Activated gamma-delta T cell treated with Interleukin-2 at 50 U/mL for 16 hours (primary cell): ENCODE data around the gene RAF1.

Source experiments
- DNase-seq: peaks from one replicate; pipeline ENCODE4 v3.0.0-alpha.2; 2020

The RAF1 gene

GRCh38 chr3:12588039-12589009, 75.6 kb downstream of the RAF1 start:
- no peak for DNase-seq

GRCh38 chr3:12586403-12586802, 77.5 kb downstream of the RAF1 start:
- DNase-seq = no peak

- no peak for DNase-seq
These were observed 77.9 kb downstream of the RAF1 start for GRCh38 chr3:12585970-12586369.

- no peak for DNase-seq
These were observed 78.7 kb downstream of the RAF1 start for GRCh38 chr3:12585181-12585580.

- DNase-seq = no peak
These were observed 79.8 kb downstream of the RAF1 start for GRCh38 chr3:12584083-12584482.

- DNase-seq = no peak
These were observed 80.6 kb downstream of the RAF1 start for GRCh38 chr3:12583280-12583679.

GRCh38 chr3:12582730-12583129, 81.2 kb downstream of the RAF1 start:
- DNase-seq = no peak

- DNase-seq = no peak
These were observed 84.0 kb downstream of the RAF1 start for GRCh38 chr3:12579905-12580304.

GRCh38 chr3:12579456-12579855, 84.5 kb downstream of the RAF1 start:
- DNase-seq = no peak

GRCh38 chr3:12578742-12579141, 85.2 kb downstream of the RAF1 start:
- DNase-seq = no peak

GRCh38 chr3:12577379-12577778, 86.5 kb downstream of the RAF1 start:
- DNase-seq = no peak

GRCh38 chr3:12574661-12575060, 89.3 kb downstream of the RAF1 start:
- DNase-seq = no peak

- no peak for DNase-seq
These were observed 89.8 kb downstream of the RAF1 start for GRCh38 chr3:12574131-12574530.

GRCh38 chr3:12571986-12572385, 91.9 kb downstream of the RAF1 start:
- DNase-seq = no peak

GRCh38 chr3:12569836-12570235, 94.1 kb downstream of the RAF1 start:
- no peak for DNase-seq

- DNase-seq = no peak
These were observed 95.2 kb downstream of the RAF1 start for GRCh38 chr3:12568747-12569146.

GRCh38 chr3:12566976-12567375, 96.9 kb downstream of the RAF1 start:
- no peak for DNase-seq

- no peak for DNase-seq
These were observed 101.5 kb downstream of the RAF1 start for GRCh38 chr3:12562451-12562850.

- no peak for DNase-seq
These were observed 102.5 kb downstream of the RAF1 start for GRCh38 chr3:12561397-12561796.

GRCh38 chr3:12560505-12561190, 103.3 kb downstream of the RAF1 start:
- DNase-seq = no peak

- no peak for DNase-seq
These were observed 104.4 kb downstream of the RAF1 start for GRCh38 chr3:12559520-12559919.

GRCh38 chr3:12558706-12559105, 105.2 kb downstream of the RAF1 start:
- no peak for DNase-seq

- DNase-seq = no peak
These were observed 106.3 kb downstream of the RAF1 start for GRCh38 chr3:12557473-12558100.
